HepG2 (cell line): ENCODE data around the gene DCP2.

ENCODE experiments used
- EP300 ChIP-seq, 3 experiments: sonication (generic) in 1 of 3; formaldehyde crosslinking in 1 of 3; IDR thresholded peaks; 2 replicates each; pipeline versions ENCODE4 v1.5.1 to v1.6.1; 2011 to 2020; ENCODE audit warnings: low read depth in 2 of 3, low read length in 2 of 3, borderline replicate concordance in 1 of 3, improper control_type of control experiment in 1 of 3, mild to moderate bottlenecking in 1 of 3, missing genetic modification reagents in 1 of 3, moderate library complexity in 1 of 3
- MLXIP ChIP-seq: sonication (generic); formaldehyde crosslinking; IDR thresholded peaks from 2 replicates; pipeline ENCODE4 v1.9.0; 2021; ENCODE audit warnings: missing genetic modification reagents, borderline replicate concordance
- MYNN ChIP-seq: sonication (generic); formaldehyde crosslinking; IDR thresholded peaks from 2 replicates; pipeline ENCODE4 v1.4.0; 2020; ENCODE audit warnings: mild to moderate bottlenecking, low read depth, missing genetic modification reagents
- NR2F2 ChIP-seq: IDR thresholded peaks from 2 replicates; pipeline ENCODE4 v1.6.1; 2012; ENCODE audit warnings: low read depth, inconsistent platforms, borderline replicate concordance
- SKIL ChIP-seq: sonication (generic); formaldehyde crosslinking; IDR thresholded peaks from 2 replicates; pipeline ENCODE4 v1.8.0; 2022; ENCODE audit warnings: missing genetic modification reagents, mild to moderate bottlenecking, moderate library complexity, borderline replicate concordance
- U2AF2 ChIP-seq: fragments of 200-400 bp; formaldehyde crosslinking; IDR thresholded peaks from 2 replicates; pipeline ENCODE4 v1.6.1; 2017; ENCODE audit warnings: low read depth, mild to moderate bottlenecking, low read length
- ZGPAT ChIP-seq: IDR thresholded peaks from 2 replicates; pipeline ENCODE4 v1.6.1; 2016; ENCODE audit warnings: mild to moderate bottlenecking
- ZNF280B ChIP-seq: sonication (generic); formaldehyde crosslinking; IDR thresholded peaks from 2 replicates; pipeline ENCODE4 v1.5.0; 2020; ENCODE audit warnings: missing genetic modification reagents, mild to moderate bottlenecking, borderline replicate concordance
- TF ChIP-seq, protein P1 (sequence below): sonication (generic); formaldehyde crosslinking; IDR thresholded peaks from 2 replicates; pipeline ENCODE4 v1.5.0; 2020; ENCODE audit warnings: mild to moderate bottlenecking, missing genetic modification reagents, moderate library complexity
- TF ChIP-seq, protein P2 (sequence below): sonication (generic); formaldehyde crosslinking; IDR thresholded peaks from 2 replicates; pipeline ENCODE4 v1.5.1; 2020; ENCODE audit warnings: mild to moderate bottlenecking, missing genetic modification reagents, moderate library complexity

DNA sequence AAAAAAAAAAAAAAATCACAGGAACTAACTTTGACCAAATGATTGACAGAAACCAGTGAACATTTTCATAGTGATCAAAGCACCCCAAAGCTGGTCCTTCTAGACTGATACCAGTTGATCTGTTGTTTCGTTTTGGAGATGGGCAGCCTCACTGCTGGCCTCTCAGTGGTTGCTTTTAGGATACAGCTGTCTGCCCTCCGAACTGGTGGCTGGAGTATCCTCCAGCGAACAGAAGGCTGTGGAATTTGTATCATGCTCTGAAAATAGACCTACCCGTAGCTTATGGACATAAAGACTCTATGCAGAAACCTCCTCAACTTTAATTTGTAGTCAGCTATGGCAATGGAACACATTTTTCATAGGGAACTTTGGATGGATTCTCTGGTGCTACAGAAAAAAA, 49.0 kb downstream of the DCP2 start:
- TF ChIP-seq MLXIP (CRISPR knock-in tag) (no peak), ZGPAT (no peak), MYNN (no peak), NR2F2 (no peak), SKIL (CRISPR knock-in tag) (no peak), ZNF280B (CRISPR knock-in tag) (no peak), U2AF2 (no peak), EP300 (IDR thresholded peaks at IDR 0.05; ENCODE audit: low read depth in 2 of 2, low read length in 2 of 2) (no peak), EP300 (CRISPR knock-in tag; IDR thresholded peaks at IDR 0.05; ENCODE audit: borderline replicate concordance) (no peak)
- TF ChIP-seq, protein P1, sequence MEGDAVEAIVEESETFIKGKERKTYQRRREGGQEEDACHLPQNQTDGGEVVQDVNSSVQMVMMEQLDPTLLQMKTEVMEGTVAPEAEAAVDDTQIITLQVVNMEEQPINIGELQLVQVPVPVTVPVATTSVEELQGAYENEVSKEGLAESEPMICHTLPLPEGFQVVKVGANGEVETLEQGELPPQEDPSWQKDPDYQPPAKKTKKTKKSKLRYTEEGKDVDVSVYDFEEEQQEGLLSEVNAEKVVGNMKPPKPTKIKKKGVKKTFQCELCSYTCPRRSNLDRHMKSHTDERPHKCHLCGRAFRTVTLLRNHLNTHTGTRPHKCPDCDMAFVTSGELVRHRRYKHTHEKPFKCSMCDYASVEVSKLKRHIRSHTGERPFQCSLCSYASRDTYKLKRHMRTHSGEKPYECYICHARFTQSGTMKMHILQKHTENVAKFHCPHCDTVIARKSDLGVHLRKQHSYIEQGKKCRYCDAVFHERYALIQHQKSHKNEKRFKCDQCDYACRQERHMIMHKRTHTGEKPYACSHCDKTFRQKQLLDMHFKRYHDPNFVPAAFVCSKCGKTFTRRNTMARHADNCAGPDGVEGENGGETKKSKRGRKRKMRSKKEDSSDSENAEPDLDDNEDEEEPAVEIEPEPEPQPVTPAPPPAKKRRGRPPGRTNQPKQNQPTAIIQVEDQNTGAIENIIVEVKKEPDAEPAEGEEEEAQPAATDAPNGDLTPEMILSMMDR: no peak
- TF ChIP-seq, protein P2, sequence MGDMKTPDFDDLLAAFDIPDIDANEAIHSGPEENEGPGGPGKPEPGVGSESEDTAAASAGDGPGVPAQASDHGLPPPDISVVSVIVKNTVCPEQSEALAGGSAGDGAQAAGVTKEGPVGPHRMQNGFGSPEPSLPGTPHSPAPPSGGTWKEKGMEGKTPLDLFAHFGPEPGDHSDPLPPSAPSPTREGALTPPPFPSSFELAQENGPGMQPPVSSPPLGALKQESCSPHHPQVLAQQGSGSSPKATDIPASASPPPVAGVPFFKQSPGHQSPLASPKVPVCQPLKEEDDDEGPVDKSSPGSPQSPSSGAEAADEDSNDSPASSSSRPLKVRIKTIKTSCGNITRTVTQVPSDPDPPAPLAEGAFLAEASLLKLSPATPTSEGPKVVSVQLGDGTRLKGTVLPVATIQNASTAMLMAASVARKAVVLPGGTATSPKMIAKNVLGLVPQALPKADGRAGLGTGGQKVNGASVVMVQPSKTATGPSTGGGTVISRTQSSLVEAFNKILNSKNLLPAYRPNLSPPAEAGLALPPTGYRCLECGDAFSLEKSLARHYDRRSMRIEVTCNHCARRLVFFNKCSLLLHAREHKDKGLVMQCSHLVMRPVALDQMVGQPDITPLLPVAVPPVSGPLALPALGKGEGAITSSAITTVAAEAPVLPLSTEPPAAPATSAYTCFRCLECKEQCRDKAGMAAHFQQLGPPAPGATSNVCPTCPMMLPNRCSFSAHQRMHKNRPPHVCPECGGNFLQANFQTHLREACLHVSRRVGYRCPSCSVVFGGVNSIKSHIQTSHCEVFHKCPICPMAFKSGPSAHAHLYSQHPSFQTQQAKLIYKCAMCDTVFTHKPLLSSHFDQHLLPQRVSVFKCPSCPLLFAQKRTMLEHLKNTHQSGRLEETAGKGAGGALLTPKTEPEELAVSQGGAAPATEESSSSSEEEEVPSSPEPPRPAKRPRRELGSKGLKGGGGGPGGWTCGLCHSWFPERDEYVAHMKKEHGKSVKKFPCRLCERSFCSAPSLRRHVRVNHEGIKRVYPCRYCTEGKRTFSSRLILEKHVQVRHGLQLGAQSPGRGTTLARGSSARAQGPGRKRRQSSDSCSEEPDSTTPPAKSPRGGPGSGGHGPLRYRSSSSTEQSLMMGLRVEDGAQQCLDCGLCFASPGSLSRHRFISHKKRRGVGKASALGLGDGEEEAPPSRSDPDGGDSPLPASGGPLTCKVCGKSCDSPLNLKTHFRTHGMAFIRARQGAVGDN: no peak
